Fibroblast of upper back skin (primary cell): Measurements from ENCODE around the gene ARIH2.

Source experiments
- DNase-seq: peaks from one replicate; pipeline ENCODE4 v3.0.0-alpha.2; 2013

ARIH2 gene

GRCh38 chr3:49021813-49022687 lies 103.4 kb downstream of the ARIH2 start, which contains the start of gene NDUFAF3:
Gene NDUFAF3, plus strand, starts transcription at chr3:49022121. Its CDS starts 24 bp downstream, at chr3:49022145.
- peak; percentile 89 for DNase-seq

GRCh38 chr3:49022688-49023171 lies 104.1 kb downstream of the ARIH2 start:
- no peak for DNase-seq

GRCh38 chr3:49023775-49024174 lies 105.1 kb downstream of the ARIH2 start:
- no peak for DNase-seq

- DNase-seq, result no peak
Observed at GRCh38 chr3:49024449-49024848, 105.8 kb downstream of the ARIH2 start.

- DNase-seq, result no peak
Observed at GRCh38 chr3:49025005-49025792, 106.6 kb downstream of the ARIH2 start.

GRCh38 chr3:49025793-49026520 lies 107.3 kb downstream of the ARIH2 start:
- DNase-seq, result no peak

GRCh38 chr3:49026536-49026935 lies 107.9 kb downstream of the ARIH2 start:
- DNase-seq, result no peak

- no peak for DNase-seq
Observed at GRCh38 chr3:49027634-49028033, 109.0 kb downstream of the ARIH2 start.

- no peak for DNase-seq
Observed at GRCh38 chr3:49028298-49028672, 109.6 kb downstream of the ARIH2 start.

GRCh38 chr3:49028673-49029562 lies 110.3 kb downstream of the ARIH2 start, which contains the start of gene IMPDH2:
Gene IMPDH2, minus strand, starts transcription at chr3:49029398. Its CDS starts 48 bp downstream, at chr3:49029350.
- DNase-seq, result peak; percentile 91

GRCh38 chr3:49029563-49029884 lies 110.9 kb downstream of the ARIH2 start:
- DNase-seq, result no peak

- no peak for DNase-seq
Observed at GRCh38 chr3:49030321-49030720, 111.7 kb downstream of the ARIH2 start.

GRCh38 chr3:49032646-49033304 lies 114.1 kb downstream of the ARIH2 start:
- DNase-seq, result no peak

- no peak for DNase-seq
Observed at GRCh38 chr3:49034650-49035049, 116.0 kb downstream of the ARIH2 start.

- no peak for DNase-seq
Observed at GRCh38 chr3:49035281-49035680, 116.6 kb downstream of the ARIH2 start.
